HEK293T (cell line): ENCODE data around the gene PRKG2.

ENCODE experiments used
- ARNT ChIP-seq: fragments of 450-650 bp; IDR thresholded peaks from 2 replicates; pipeline ENCODE4 v1.6.1; 2017; ENCODE audit warnings: mild to moderate bottlenecking
- BHLHE40 ChIP-seq: fragments of 450-650 bp; IDR thresholded peaks from 2 replicates; pipeline ENCODE4 v1.6.1; 2016; ENCODE audit warnings: mild to moderate bottlenecking, moderate library complexity, borderline replicate concordance
- ELF4 ChIP-seq: fragments of 450-650 bp; IDR thresholded peaks from 2 replicates; pipeline ENCODE4 v1.6.1; 2017; ENCODE audit warnings: antibody characterized with exemption
- FOXK2 ChIP-seq: fragments of 450-650 bp; IDR thresholded peaks from 2 replicates; pipeline ENCODE4 v1.6.1; 2016; ENCODE audit warnings: mild to moderate bottlenecking
- FOXM1 ChIP-seq: fragments of 450-650 bp; IDR thresholded peaks from 2 replicates; pipeline ENCODE4 v1.6.1; 2017; ENCODE audit warnings: mild to moderate bottlenecking, borderline replicate concordance
- HDGF ChIP-seq: fragments of 450-650 bp; IDR thresholded peaks from 2 replicates; pipeline ENCODE4 v1.6.1; 2017; ENCODE audit warnings: antibody characterized with exemption, borderline replicate concordance
- L3MBTL2 ChIP-seq: fragments of 450-650 bp; conservative IDR thresholded peaks from 2 replicates; pipeline ENCODE4 v1.6.1; 2016; ENCODE audit warnings: mild to moderate bottlenecking
- NFRKB ChIP-seq: fragments of 450-650 bp; IDR thresholded peaks from 2 replicates; pipeline ENCODE4 v1.6.1; 2016; ENCODE audit warnings: mild to moderate bottlenecking, moderate library complexity
- PKNOX1 ChIP-seq: fragments of 450-650 bp; IDR thresholded peaks from 2 replicates; pipeline ENCODE4 v1.6.1; 2016
- SP1 ChIP-seq: fragments of 450-650 bp; IDR thresholded peaks from 2 replicates; pipeline ENCODE4 v1.6.1; 2017
- SUZ12 ChIP-seq: fragments of 450-650 bp; IDR thresholded peaks from 2 replicates; pipeline ENCODE4 v1.6.1; 2016; ENCODE audit warnings: mild to moderate bottlenecking
- ZNF384 ChIP-seq: fragments of 450-650 bp; IDR thresholded peaks from 2 replicates; pipeline ENCODE4 v1.6.1; 2016

- TF ChIP-seq NFRKB (no peak), FOXM1 (no peak), FOXK2 (no peak), SUZ12 (no peak), PKNOX1 (no peak), BHLHE40 (no peak), ZNF384 (no peak), HDGF (no peak), SP1 (no peak), L3MBTL2 (no peak), ELF4 (no peak), ARNT (no peak)
These were observed 175.6 kb downstream of the PRKG2 start for GRCh38 chr4:81039351-81039972.
